Measurements from ENCODE around the gene MUC2. TPM values are rescaled to one million over a fixed set of nuclear protein-coding genes. Genes with fewer than 3 reads are reported as not detected.

MUC2 gene
- total and polyA plus RNA-seq, 10 of the 15 experiments (the other 5 are each of a cell fraction or from before 2014, with no cell fraction given), result 0.23 TPM; not detected in 9

DNA sequence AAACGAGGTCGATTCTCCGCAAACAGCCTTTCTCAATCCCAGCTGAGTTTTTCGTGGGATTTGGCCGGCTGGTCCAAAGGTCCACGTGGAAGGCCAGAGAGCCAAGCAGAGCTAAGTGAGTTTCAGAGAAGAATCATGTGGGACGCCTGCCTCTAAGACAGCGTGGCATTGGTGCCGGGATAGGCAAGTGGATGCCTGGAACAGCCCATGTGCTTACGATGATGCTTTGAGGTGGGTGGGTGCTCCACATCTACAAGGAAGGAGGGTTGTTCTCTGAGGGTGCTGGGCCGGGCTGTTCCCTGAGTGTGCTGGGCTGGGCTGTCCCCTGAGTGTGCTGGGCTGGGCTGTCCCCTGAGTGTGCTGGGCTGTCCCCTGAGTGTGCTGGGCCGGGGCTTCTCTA, 41.4 kb downstream of the MUC2 start (continued):
- TF ChIP-seq, protein P1, sequence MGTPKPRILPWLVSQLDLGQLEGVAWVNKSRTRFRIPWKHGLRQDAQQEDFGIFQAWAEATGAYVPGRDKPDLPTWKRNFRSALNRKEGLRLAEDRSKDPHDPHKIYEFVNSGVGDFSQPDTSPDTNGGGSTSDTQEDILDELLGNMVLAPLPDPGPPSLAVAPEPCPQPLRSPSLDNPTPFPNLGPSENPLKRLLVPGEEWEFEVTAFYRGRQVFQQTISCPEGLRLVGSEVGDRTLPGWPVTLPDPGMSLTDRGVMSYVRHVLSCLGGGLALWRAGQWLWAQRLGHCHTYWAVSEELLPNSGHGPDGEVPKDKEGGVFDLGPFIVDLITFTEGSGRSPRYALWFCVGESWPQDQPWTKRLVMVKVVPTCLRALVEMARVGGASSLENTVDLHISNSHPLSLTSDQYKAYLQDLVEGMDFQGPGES (IDR thresholded peaks at IDR 0.05), result no peak

DNA sequence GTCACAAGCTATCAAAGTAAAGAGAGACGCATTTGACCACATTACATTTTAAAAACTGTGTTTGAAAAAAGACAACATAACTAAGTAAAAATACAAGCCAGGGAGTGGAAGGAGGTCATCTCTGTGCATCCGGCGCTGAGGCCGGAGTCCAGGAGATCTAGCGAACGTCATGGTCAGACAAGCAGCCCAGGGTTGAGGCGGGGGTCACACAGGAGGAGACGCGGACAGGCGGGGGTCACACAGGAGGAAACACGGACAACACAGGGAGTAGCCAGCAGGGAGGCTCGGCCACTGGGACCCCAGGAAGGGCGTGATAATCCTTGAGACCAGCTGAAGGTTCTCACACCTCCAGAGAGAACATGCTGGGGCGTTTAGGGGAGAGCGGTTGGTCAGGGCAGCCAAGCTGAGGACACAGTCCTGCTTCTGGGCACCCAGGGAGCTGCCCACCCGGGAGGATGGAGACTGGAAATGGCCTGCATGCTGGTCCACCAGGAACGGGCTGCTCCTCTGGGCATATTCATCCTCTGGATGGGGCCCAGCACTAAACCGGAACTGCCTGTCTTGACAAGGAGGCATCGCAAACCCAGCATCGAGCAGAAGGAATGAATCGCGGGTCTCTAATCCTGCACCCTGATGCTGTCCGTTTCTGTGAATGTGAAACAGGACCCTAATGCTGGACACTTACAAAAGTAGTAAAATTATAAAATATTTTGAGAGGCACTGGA, 42.2 kb downstream of the MUC2 start:
- in situ Hi-C loops (cut with MboI), result no loop called here

More for the DNA sequence above, 42.2 kb downstream of the MUC2 start:
- FAIRE-seq (no peak), ATAC-seq (no peak), DNase-seq (ENCODE audit: low read depth, low spot score) (no peak)
- Histone ChIP-seq H3K9me3 (replicated peaks; ENCODE audit: control insufficient read depth, insufficient read depth, low read length) (no peaks in the 10 kb centered on the region; the same call in 2 of the 3 replicates), H3K9ac (ENCODE audit: control insufficient read depth, insufficient read depth, low read length) (no peak overlapping the region), H3K36me3 (ENCODE audit: control insufficient read depth in 2 of 2, insufficient read depth in 2 of 2, low read length in 1 of 2) (no peaks in the 10 kb centered on the region), H3K4me1 (ENCODE audit: control insufficient read depth, insufficient read depth, low read length) (no peaks in the 10 kb centered on the region), H3K4me2 (ENCODE audit: control insufficient read depth, insufficient read depth) (no peak overlapping the region), H3K79me2 (ENCODE audit: control insufficient read depth, insufficient read depth, low read length) (no peaks in the 10 kb centered on the region), H3K27ac (ENCODE audit: control insufficient read depth, insufficient read depth) (no peak overlapping the region), H4K20me1 (ENCODE audit: control insufficient read depth, insufficient read depth) (no peaks in the 10 kb centered on the region), H3K4me3 (no peak overlapping the region), H3K27me3 (replicated peaks in 1 of 2; ENCODE audit: control insufficient read depth in 2 of 2, insufficient read depth in 2 of 2, low read length in 1 of 2) (no peaks in the 10 kb centered on the region), H2AFZ (ENCODE audit: control insufficient read depth, low read depth, low read length) (no peak overlapping the region)
- RAD21 ChIA-PET (ENCODE audit: unreplicated experiment), result no interaction called here
- intact Hi-C loops (cut with micrococcal nuclease; ENCODE audit: unreplicated experiment), result loop anchor here (10.0 kb wide), 1 partner anchor 458 kb away; the partner anchor contains the start of gene DUSP8
- SMC1A ChIA-PET (ENCODE audit: uncharacterized antibody, unreplicated experiment), result interaction anchor here (1.1 kb wide), 1 partner anchor 458 kb away, joined by 3 read pairs; no protein-coding TSS in a partner anchor
- 46% methylated on average over 23 of the region's 23 CpGs for WGBS (ENCODE audit: insufficient coverage, insufficient replicate concordance, low lambda C conversion rate, missing lambda C conversion rate)
- TF ChIP-seq PAX5 (IDR thresholded peaks at IDR 0.05; ENCODE audit: borderline replicate concordance, low read depth, low read length) (no peak), FOXK2 (IDR thresholded peaks at IDR 0.05) (no peak), TCF7 (IDR thresholded peaks at IDR 0.05; ENCODE audit: borderline replicate concordance) (no peak), TARDBP (IDR thresholded peaks at IDR 0.05; ENCODE audit: borderline replicate concordance) (no peak), MEF2B (IDR thresholded peaks at IDR 0.05; ENCODE audit: partially characterized antibody, poor library complexity, severe bottlenecking) (no peak), MEF2A (IDR thresholded peaks at IDR 0.05; ENCODE audit: insufficient read depth, low read depth, low read length) (no peak)
- TF ChIP-seq, protein P2, sequence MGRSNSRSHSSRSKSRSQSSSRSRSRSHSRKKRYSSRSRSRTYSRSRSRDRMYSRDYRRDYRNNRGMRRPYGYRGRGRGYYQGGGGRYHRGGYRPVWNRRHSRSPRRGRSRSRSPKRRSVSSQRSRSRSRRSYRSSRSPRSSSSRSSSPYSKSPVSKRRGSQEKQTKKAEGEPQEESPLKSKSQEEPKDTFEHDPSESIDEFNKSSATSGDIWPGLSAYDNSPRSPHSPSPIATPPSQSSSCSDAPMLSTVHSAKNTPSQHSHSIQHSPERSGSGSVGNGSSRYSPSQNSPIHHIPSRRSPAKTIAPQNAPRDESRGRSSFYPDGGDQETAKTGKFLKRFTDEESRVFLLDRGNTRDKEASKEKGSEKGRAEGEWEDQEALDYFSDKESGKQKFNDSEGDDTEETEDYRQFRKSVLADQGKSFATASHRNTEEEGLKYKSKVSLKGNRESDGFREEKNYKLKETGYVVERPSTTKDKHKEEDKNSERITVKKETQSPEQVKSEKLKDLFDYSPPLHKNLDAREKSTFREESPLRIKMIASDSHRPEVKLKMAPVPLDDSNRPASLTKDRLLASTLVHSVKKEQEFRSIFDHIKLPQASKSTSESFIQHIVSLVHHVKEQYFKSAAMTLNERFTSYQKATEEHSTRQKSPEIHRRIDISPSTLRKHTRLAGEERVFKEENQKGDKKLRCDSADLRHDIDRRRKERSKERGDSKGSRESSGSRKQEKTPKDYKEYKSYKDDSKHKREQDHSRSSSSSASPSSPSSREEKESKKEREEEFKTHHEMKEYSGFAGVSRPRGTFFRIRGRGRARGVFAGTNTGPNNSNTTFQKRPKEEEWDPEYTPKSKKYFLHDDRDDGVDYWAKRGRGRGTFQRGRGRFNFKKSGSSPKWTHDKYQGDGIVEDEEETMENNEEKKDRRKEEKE (IDR thresholded peaks at IDR 0.05), result no peak
- TF ChIP-seq, protein P3, sequence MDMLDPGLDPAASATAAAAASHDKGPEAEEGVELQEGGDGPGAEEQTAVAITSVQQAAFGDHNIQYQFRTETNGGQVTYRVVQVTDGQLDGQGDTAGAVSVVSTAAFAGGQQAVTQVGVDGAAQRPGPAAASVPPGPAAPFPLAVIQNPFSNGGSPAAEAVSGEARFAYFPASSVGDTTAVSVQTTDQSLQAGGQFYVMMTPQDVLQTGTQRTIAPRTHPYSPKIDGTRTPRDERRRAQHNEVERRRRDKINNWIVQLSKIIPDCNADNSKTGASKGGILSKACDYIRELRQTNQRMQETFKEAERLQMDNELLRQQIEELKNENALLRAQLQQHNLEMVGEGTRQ (IDR thresholded peaks at IDR 0.05; ENCODE audit: borderline replicate concordance, low read depth, low read length), result no peak
- CTCF ChIA-PET, result interaction anchor here (0.6 to 1.3 kb wide), 2 partner anchors 105 to 458 kb away, joined by 3 to 4 read pairs; no protein-coding TSS in a partner anchor
- no TSS peak for BruUV-seq (replicated peaks)
- POLR2A ChIA-PET, result no interaction called here
